Endothelial cell of umbilical vein (primary cell): Measurements from ENCODE around the gene RPUSD4.

Experiments
- JUN ChIP-seq: IDR thresholded peaks from 2 replicates; pipeline ENCODE4 v1.6.1; 2011; ENCODE audit warnings: borderline replicate concordance, low read depth; ENCODE audit not compliant: insufficient read length, insufficient read depth
- MYC ChIP-seq: IDR thresholded peaks from one replicate; pipeline ENCODE4 v1.6.1; 2011; ENCODE audit warnings: mild to moderate bottlenecking, low read depth, low read length
- POLR2A ChIP-seq: IDR thresholded peaks from 2 replicates; pipeline ENCODE4 v1.6.1; 2012; ENCODE audit warnings: low read depth, mild to moderate bottlenecking, control low read depth, low read length
- POLR2AphosphoS5 ChIP-seq: IDR thresholded peaks from 2 replicates; pipeline ENCODE4 v1.6.1; 2012; ENCODE audit warnings: low read depth, mild to moderate bottlenecking, control low read depth, low read length, moderate library complexity; ENCODE audit not compliant: insufficient read depth
- TF ChIP-seq, protein P1 (sequence below), 2 donors: IDR thresholded peaks; 1 replicate in 1 of 2; 2 replicates in 1 of 2; pipeline ENCODE4 v1.5.1; 2011; ENCODE audit warnings: low read length in 2 of 2, mild to moderate bottlenecking in 2 of 2, moderate library complexity in 2 of 2, control low read depth in 1 of 2, inconsistent platforms in 1 of 2, low read depth in 1 of 2; ENCODE audit not compliant: insufficient read depth in 1 of 2; ENCODE audit errors: extremely low read depth in 1 of 2
- TF ChIP-seq, protein P2 (sequence below): IDR thresholded peaks from 2 replicates; pipeline ENCODE4 v1.6.1; 2011; ENCODE audit not compliant: insufficient read depth, insufficient read length

GRCh38 chr11:126158054-126158791 is 53.2 kb downstream of the RPUSD4 start:
- no peak for TF ChIP-seq POLR2AphosphoS5
- TF ChIP-seq, protein P1, sequence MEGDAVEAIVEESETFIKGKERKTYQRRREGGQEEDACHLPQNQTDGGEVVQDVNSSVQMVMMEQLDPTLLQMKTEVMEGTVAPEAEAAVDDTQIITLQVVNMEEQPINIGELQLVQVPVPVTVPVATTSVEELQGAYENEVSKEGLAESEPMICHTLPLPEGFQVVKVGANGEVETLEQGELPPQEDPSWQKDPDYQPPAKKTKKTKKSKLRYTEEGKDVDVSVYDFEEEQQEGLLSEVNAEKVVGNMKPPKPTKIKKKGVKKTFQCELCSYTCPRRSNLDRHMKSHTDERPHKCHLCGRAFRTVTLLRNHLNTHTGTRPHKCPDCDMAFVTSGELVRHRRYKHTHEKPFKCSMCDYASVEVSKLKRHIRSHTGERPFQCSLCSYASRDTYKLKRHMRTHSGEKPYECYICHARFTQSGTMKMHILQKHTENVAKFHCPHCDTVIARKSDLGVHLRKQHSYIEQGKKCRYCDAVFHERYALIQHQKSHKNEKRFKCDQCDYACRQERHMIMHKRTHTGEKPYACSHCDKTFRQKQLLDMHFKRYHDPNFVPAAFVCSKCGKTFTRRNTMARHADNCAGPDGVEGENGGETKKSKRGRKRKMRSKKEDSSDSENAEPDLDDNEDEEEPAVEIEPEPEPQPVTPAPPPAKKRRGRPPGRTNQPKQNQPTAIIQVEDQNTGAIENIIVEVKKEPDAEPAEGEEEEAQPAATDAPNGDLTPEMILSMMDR (IDR thresholded peaks at IDR 0.05; ENCODE audit: extremely low read depth in 1 of 2, insufficient read depth in 1 of 2, low read depth in 1 of 2, low read length in 2 of 2): no peak
- TF ChIP-seq, protein P2, sequence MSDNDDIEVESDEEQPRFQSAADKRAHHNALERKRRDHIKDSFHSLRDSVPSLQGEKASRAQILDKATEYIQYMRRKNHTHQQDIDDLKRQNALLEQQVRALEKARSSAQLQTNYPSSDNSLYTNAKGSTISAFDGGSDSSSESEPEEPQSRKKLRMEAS: no peak
- no peak for TF ChIP-seq POLR2A
- no peak for TF ChIP-seq MYC
- no peak for TF ChIP-seq JUN
